GM18502 (cell line): ENCODE measurements around the gene ATP2C2.
"Not testable (repeated sequence)": the region's sequence is repeated elsewhere in the genome, so short reads cannot be mapped to it uniquely, and the experiment has no call there.

ENCODE experiments used
- ATAC-seq: cut with Tn5 transposase; IDR thresholded peaks from one replicate; pipeline ENCODE4 v1.9.1; 2021; ENCODE audit warnings: mild to moderate bottlenecking; ENCODE audit not compliant: unreplicated experiment, poor library complexity

ATP2C2 gene

DNA sequence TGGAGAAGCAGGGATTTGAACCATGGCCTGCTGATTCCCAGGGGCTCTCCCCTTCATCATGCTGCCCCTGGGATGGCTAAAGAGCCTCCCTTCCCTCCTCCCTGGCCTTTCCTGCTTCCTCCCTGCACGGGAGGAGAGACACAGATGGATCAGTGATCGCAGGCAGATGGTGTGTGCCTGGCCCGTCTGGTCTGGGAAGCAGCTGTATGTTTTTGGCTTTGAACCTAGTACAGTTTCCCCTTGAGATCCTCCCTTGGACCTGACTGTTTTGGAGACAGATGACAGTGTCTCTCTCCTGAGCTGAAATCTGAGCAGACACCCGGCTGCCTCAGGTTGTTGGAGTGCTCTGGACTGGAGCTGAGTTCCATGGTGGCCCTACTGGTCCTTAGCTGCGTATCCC, 29.0 kb upstream of the ATP2C2 start:
- ATAC-seq, result no peak

DNA sequence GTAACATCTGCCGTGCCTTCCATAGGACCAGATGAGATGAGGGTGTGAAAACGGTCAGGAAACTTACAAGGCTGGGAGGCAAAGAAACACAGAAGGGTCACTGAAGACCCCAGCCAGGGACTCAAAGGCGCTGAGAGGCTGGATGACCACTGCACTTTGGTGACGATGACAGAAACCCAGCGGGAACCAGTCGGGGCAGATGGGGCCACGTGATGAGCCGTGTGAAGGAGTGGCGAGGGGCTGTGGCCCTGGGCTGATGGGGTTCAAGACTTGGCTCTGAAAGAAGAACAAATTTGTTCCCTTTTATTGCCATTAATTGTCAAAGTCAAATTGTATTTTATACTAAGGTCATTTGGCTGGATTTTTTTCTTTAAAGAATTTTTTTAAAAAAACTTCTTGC, 28.6 kb upstream of the ATP2C2 start:
- ATAC-seq, result no peak

DNA sequence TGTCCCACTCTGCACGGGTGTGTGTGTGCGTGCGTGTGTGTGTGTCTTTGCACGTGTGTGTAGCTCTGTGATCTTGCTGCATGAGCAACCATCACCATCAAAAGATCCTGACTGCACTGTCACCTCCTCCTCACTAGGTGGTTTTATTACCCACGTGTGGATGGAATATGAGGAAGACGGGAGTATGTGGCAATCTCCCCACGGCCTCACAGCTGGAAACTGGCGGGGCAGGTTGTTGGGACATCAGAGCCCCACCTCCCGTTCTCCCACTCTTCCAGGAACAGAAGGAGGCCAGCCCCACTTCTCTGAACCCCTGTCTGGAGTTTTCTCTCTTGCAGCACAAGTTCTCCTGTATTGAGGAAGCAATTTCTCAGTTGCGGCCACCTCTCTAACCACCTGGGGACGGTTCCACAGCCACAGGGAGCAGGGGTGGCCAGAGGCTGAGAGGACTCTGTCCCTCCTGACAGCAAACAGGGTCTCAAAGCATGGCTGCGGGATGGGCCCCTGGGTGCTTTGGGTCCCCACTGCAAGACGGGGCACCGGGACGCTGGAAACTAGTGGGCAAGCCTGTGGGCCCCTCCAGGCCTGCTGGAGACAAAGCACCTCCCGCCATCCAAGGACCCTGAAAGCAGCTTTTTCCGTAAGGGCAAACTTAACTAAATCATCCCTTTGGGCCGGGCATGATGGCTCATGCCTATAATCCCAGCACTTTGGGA, 27.9 kb upstream of the ATP2C2 start:
- ATAC-seq, result no peak

DNA sequence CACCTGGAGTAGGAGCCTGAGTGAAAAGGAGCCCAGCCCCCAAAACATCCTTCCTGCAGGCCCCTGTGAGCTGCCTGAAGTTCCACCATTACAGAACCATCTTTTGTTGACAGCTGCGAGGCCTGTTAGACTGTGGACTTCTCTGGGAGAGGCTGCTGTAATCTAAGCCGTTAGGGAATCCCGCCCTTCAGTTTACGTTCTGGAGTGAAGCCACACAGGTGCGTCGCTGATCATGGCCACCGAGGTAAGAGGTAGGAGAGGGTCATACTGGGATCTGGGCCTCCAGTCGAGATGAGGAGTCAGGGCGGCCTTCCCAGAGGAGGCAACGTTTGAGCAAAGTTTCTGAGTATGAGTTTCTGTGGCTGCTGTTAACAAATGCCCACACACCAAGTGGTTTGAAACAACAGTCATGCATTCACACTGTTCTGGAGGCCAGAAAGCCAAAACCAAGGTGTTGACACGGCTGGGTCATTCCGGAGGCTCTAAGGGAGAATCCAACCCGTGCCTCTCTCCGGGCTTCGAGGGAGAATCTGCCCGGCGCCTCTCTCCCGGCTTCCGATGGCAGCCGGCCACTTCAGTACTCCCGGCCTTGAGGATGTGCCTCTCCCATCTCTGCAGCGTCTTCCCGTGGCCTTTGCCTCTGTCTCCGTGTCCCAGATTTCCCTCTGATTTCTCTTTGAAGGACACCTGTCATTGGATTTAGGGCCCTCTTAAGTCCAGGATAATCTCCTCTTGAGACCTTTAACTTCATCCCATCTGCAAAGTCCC, 26.6 kb upstream of the ATP2C2 start:
- no peak for ATAC-seq

DNA sequence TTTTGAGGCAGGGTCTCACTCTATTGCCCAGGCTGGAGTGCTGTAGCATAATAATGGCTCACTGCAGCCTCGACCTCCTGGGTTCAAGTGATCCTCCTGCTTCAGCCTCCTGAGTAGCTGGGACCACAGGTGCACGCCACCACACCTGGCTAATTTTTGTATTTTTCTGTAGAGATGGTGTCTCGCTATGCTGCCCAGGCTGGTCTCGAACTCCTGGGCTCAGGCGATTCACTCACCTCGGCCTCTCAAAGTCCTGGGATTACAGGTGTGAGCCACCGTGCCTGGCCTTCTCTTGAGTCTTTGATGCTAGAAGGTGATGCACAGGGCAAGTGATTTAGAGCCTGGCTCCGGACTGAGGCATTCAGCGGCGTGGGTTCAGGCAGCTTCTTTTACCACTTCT, 24.5 kb upstream of the ATP2C2 start:
- not testable (repeated sequence) for ATAC-seq

DNA sequence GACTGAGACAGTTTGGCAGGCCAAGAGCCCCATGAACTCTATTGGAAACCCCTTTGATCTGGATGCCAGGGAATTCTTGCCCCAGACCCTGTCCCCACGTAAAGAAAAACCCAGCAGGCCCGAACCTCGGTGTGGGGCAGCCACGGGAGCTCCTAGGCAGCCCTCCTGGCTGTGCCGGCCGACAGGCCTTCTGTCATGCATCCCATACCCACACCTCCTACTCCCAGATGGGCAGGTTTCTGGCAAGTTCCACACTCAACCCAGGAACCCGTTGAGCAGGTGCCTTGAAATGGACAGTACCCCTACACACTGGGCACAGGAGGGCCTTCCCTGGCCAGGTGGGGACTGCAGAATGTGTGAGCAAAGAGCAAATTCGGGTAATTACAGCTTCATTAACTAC, 23.6 kb upstream of the ATP2C2 start:
- no peak for ATAC-seq

DNA sequence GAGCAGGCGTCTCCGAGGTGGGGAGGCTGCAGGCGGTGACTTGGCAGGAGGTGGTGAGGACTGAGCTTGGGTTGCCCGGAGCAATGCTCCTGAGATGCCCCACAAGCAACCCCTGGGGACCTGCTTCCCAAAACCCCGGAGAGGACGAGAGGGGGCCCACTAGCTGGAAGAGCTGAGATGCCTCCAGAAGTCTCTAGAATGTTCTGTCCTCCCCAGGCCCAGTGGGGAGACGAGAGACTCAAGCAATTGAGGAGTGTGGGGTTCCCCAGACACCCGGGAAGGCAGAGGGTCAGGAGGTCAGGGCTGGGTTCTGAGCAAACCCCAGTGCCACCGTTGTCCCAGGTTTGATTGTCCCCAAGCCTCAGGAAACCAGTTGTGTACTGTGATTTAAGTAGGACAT, 21.2 kb upstream of the ATP2C2 start:
- no peak for ATAC-seq

DNA sequence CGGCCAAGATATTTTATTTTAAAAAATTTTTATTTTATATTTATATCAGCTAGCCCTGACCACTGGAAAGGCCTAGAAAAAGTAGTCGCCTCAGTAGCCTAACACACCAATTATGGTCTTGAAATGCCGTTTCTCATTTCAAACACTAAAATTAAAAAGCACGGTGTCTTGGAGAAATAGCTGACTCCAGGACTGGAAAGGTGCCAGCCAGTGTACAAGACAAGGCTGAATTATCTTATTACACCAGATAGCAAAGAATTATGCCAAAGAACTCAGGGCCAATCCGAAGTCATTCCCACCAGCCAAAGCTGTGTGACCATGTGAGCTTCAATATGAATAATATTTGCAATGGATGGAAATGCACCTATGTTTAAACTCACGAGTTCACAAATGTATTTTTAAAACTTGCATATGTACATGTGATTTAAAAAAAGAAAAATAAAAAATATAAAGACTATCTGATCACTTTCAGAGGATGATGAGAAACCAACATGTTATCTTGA, 19.9 kb upstream of the ATP2C2 start:
- no peak for ATAC-seq

DNA sequence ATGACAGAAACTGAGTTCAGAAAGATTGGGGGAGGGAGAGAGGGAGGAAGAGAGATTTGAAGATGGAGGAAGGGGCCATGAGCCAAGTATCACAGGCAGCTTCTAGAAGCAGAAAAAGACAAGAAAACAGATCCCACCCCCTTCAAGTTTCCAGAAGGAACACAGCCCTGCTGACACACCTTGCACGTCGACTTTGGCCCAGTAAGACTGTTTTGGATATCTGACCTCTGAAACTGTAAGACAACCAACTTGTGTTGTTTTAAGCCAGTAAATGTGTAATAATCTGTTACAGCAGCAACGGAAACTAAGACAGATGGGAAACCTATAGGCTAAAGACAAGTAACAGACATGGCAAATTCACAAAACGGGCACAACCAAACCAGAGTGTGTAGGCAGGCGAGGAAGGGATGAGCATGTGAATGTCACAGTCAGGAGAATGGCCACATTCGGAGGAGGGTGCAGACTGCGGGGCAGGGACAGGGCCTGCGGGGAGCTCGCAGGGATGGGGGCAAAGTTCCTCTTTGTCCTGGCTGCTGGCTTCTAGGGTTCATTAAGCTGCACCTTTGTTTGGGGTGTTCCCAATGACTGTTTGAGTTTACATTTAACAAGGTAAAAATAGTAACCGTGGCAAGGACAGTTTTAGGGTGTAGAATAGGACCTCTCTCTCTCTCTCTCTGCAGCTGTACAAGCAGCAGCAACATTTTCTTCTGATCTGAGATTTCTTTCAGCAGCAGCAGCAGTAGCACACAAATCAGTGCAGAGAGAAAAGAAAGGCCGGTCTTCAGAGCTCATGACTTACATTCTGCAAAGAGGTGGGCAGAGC, 18.3 kb upstream of the ATP2C2 start:
- no peak for ATAC-seq

DNA sequence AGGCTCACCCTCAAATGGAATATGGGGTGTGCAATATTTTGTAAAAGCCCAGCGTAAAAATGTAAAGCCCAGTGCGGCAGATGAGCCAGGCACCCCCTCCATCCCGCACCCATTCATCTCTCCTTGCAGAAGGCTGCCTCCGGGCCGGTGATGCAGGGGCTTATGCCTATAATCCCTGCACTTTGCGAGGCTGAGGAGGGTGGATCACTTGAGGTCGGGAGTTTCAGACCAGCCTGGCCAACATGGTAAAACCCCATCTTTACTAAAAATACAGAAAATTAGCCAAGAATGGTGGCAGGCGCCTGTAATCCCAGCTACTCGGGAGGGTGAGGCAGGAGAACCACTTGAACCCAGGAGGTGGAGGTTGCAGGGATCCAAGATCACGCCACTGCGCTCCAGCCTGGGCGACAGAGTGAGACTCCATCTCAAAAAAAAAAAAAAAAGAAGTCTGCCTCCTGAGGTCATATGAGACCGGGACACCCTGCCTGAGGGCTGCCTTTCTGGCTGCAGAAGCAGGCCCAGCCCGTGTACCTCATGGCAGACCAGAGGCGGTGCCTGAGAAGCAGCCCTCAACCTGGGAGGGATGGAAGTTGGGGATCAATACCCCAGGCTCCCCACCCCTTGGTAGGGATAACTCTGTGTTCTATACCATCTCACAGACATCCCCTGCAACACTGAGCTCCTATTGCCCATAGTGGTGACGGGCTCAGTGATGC, 17.5 kb upstream of the ATP2C2 start:
- ATAC-seq, result no peak

DNA sequence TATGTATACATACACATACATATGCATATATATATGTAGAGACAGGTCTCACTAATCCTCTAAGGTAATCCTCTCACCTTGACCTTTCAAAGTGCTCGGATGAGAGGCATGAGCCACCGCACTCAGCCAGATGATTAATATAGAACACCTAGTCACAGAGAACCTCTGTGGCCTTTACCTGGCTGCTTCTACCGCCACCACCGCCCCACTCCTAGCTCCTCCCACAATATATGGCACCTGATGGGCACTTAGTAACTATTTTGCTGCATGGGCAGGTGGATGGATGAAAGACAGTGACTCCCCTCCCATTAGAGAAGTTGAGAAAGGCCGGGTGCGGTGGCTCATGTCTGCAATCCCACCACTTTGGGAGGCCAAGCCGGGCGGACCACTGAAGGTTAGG, 16.7 kb upstream of the ATP2C2 start:
- no peak for ATAC-seq

DNA sequence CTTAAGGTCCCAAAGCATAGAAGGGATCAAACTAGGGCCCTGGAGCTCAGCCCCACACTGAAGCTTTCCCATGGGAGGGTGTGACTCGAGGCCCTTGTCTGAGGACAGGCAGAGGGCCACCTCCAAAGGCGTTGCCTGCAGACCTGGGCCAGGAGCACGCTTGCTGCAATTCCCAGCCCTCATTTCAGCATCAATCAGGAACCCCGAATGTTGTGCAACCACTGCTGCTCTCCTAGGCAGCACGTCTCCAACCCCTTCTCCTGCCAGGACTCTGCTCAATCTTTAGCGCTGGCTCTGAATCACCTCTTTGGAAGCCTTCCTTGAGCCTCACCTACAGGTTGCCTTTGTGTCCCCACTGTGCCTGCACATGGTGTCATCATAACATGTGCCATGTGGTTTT, 14.0 kb upstream of the ATP2C2 start:
- no peak for ATAC-seq

DNA sequence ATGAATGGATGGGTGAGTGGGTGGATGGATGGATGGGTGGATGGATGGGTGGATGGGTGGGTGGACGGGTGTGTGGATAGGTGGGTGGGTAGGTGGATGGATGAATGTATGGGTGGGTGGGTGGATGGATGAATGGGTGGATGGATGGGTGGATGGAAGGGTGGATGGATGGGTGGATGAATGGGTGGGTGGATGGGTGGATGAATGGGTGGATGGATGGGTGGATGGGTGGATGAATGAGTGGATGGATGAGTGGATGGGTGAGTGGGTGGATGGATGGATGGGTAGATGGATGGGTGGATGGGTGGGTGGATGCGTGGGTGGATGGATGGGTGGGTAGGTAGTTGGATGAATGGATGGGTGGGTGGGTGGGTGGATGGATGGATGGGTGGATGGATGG, 13.2 kb upstream of the ATP2C2 start:
- ATAC-seq, result no peak

DNA sequence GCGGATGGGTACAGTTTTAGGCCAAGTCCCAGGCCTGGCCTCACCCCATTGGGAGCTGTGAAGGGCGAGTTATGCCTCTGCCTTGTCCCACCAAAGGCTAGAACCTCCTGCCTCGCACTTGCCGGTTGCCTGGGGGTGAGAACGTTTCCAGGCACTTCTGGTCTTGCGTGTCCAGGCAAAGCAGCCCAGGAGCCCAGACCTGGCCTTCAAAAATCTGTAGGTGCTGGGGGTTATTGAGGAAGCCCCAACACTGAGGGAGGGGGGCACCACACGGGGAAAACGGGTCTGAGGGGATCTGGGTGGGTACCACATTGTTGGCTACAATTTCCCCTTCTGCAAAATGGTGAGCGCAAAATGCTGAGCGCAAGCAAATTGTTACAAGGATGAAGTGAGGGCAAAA, 12.2 kb upstream of the ATP2C2 start:
- no peak for ATAC-seq

DNA sequence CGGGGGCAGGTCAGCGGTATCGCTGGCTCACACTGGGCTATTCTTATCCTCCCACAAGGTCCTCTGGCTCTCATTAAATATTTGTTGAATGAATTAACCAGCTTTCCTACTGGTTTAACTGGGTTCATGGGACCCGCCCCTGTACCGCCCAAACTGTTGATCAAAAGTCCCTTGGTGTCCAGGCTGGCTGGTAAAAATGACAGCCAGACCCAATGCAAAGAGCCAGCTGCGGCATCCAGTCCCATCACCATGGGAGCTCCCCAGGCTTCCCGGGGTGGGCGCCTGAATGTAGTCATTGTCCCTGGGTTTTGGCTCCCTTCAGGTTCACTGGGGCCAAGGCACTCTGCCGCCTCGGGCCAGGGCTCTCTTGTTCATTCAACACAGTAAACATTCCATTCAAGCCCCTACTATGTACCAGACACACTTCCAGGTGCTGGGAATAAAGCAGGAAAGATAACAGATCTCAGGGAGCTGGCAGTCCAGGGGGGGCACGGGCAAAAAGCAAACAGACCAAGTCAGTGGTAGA, 11.7 kb upstream of the ATP2C2 start:
- ATAC-seq, result no peak

DNA sequence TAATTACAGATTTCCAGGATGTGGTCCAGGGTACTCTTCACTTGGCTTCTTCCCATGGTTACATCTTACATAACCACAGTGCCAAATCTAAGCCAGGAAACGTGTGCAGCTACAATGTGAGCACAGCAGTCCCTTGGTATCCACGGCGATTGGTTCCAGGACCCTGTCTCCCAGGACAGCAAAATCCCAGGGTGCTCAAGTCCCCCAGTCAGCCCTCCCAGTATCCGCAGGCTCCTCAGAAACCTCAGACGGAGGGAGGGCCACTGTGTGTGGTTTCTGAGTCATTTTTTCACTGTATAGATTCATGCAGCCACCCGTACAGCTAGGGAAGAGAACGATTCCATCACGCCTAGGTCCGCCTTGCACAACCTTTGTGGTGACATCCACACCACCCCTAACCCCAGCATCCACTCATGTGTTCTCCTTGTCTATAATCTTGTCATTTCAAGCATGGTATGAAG, 11.1 kb upstream of the ATP2C2 start:
- no peak for ATAC-seq

DNA sequence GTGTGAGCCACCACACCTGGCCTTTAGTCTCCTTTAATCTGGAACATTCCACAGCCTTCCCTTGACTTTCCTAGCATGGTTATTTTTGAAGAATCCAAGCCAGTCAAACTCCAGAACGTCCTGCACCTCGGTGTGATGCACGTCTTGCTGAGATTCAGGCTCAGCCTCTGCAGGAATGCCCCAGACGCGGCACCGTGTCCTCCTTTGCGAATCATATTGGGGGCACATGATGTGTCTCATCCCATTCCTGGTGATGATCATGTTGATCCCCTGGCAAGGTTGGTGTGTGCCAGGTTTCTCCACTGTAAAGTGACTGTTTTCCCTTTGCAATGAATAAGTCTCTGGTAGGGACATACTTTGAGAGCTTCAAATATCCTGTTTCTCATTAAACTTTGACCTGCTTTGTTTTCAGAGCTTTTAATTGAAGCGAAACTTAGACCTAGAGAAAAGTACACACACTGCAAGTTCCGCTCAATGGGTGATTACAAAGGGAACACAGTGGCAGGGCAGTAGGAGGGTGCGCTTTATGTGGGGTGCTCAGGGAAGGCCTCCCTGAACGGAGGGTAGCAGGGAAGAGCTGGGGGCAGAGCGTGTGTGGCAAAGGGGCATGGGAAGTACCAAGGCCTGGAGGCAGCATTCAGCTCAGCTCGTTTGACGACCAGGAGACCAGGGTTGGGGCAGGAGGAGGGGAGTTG, 9.6 kb upstream of the ATP2C2 start:
- no peak for ATAC-seq

DNA sequence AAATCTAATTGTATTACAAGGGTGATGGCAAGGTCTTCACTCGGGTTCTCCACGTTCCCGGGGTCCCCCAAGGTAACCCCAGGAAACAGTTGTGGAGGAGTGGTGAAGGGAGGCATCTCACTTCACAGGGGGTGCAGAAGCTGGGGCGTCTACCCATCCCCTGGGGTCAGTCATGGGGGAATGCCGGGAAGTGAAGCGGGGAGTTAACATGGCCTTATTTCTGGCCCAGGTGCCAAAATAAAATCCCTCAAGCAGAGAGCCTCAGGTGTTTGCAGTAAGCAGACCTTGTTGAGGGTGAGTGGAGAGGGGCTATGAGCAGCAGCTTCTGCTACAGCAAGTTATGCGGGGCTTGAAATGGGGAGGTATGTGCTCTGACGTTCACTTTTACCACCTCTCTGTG, 9.0 kb upstream of the ATP2C2 start:
- ATAC-seq, result no peak

DNA sequence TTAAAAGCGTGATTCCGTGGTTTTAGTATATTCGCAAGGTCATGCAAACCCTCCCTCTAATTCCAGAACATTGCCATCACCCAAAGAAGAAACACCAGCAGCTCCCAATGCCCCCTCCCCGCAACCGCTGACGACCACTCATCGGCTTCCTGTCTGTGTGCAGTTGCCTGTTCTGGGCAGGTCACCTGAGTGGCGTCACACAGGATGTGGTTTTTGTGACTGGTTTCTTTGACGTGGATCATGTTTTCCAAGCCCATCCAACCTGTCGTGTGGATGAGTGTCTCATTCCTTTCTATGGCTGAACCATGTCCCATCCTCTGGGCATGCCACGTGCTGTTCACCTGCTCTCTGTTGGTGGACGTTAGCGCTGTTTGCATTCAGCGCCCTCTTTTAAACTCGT, 8.2 kb upstream of the ATP2C2 start:
- ATAC-seq, result no peak
